HuH-7.5 (cell line): ENCODE results near the gene TUFM.
A peak's percentile ranks its signal among the peaks of the same experiment; 100 is the strongest.
"Not testable (repeated sequence)": the region's sequence is repeated elsewhere in the genome, so short reads cannot be mapped to it uniquely, and the experiment has no call there.

Source experiments
- DNase-seq: peaks from one replicate; pipeline ENCODE4 v3.0.0; 2011; ENCODE audit warnings: low spot score

TUFM gene

GRCh38 chr16:28875134-28876018, 29.2 kb upstream of the TUFM start:
- DNase-seq = no peak

- DNase-seq = no peak
Measured at GRCh38 chr16:28874406-28874805, 28.3 kb upstream of the TUFM start.

GRCh38 chr16:28873543-28874201, 27.5 kb upstream of the TUFM start:
- DNase-seq = peak; percentile 73

- DNase-seq = no peak
Measured at GRCh38 chr16:28872952-28873351, 26.8 kb upstream of the TUFM start.

- DNase-seq = no peak
Measured at GRCh38 chr16:28869201-28869600, 23.1 kb upstream of the TUFM start.

GRCh38 chr16:28867646-28868045, 21.5 kb upstream of the TUFM start:
- DNase-seq = not testable (repeated sequence)

- no peak for DNase-seq
Measured at GRCh38 chr16:28867241-28867640, 21.1 kb upstream of the TUFM start.

GRCh38 chr16:28866454-28866804, 20.3 kb upstream of the TUFM start:
- DNase-seq = no peak

GRCh38 chr16:28865722-28866453, 19.7 kb upstream of the TUFM start:
- no peak for DNase-seq

GRCh38 chr16:28865001-28865688, 19.0 kb upstream of the TUFM start:
- no peak for DNase-seq

- DNase-seq = no peak
Measured at GRCh38 chr16:28863929-28864793, 18.0 kb upstream of the TUFM start.

GRCh38 chr16:28859326-28859725, 13.2 kb upstream of the TUFM start:
- DNase-seq = no peak

GRCh38 chr16:28858421-28858820, 12.3 kb upstream of the TUFM start:
- no peak for DNase-seq

GRCh38 chr16:28846933-28847273, 755 bp upstream of the TUFM start:
- DNase-seq = no peak

- no peak for DNase-seq
Measured at GRCh38 chr16:28845761-28846079, 428 bp downstream of the TUFM start.

GRCh38 chr16:28845293-28845692, 855 bp downstream of the TUFM start:
- no peak for DNase-seq

- no peak for DNase-seq
Measured at GRCh38 chr16:28844226-28844885, 1.8 kb downstream of the TUFM start.

GRCh38 chr16:28843766-28844165, 2.4 kb downstream of the TUFM start:
- no peak for DNase-seq

GRCh38 chr16:28842696-28843095, 3.5 kb downstream of the TUFM start:
- DNase-seq = no peak

GRCh38 chr16:28839899-28840298, 6.2 kb downstream of the TUFM start:
- DNase-seq = no peak

- no peak for DNase-seq
Measured at GRCh38 chr16:28839004-28839639, 7.0 kb downstream of the TUFM start.
